K562 (cell line): ENCODE data around the gene KRTCAP2. TPM values are rescaled to one million over a fixed set of nuclear protein-coding genes. Genes with fewer than 3 reads are reported as not detected.

ENCODE experiments used
- ATAC-seq: fragments of 200-7000 bp; cut with Tn5 transposase; 3 replicates; pipeline ENCODE4 v1.9.1; 2020; ENCODE audit warnings: moderate library complexity
- BruUV-seq: library from RNA; stranded (reverse); fragments of 400-500 nt; replicated peaks from 2 replicates; lab custom pipeline; 2021; lab: Mats Ljungman, UMichigan
- CTCF ChIA-PET: fragments of 300-600 bp; formaldehyde crosslinking; extraction: SDS; loops from one replicate; lab custom pipeline; 2021; ENCODE audit warnings: low intra/inter-chr PET ratio; lab: Yijun Ruan, JAX
- POLR2A ChIA-PET: fragments of 300-600, 350-650 bp; sonication (Branson Sonifier 250); formaldehyde crosslinking; extraction: SDS; loops from one replicate; lab custom pipeline; 2021; ENCODE audit warnings: antibody characterized with exemption, inconsistent platforms; lab: Yijun Ruan, JAX
- DNase-seq, 4 experiments: peaks; one replicate each; pipeline versions ENCODE4 v3.0.0 to v3.0.0-alpha.2; 2011 to 2018; ENCODE audit warnings: low spot score in 3 of 4, mixed read lengths in 3 of 4; ENCODE audit errors: extremely low read depth in 1 of 4
- FAIRE-seq: peaks from 2 replicates; lab custom pipeline; 2011; peaks lifted over from hg19 to GRCh38; lab: Jason Lieb, UNC
- H2AFZ ChIP-seq: 2 replicates; pipeline ENCODE4 v1.6.0; 2011; ENCODE audit warnings: low read depth, low read length, control low read depth, inconsistent platforms
- H3K27ac ChIP-seq: fragments of 200-600 bp; 3 replicates; pipeline ENCODE4 v1.8.0; 2011; ENCODE audit warnings: low read depth, mild to moderate bottlenecking, control low read depth, inconsistent platforms, low read length, moderate library complexity, mixed read lengths; ENCODE audit errors: extremely low read depth
- H3K27me3 ChIP-seq, 2 experiments: fragments of 300-600 bp in 1 of 2; 2 replicates in 1 of 2; 3 replicates in 1 of 2; pipeline versions ENCODE4 v1.6.0 to v1.8.0; 2011; ENCODE audit warnings: inconsistent platforms in 2 of 2, low read length in 2 of 2, mild to moderate bottlenecking in 1 of 2, mixed read lengths in 1 of 2, moderate library complexity in 1 of 2; ENCODE audit not compliant: control insufficient read depth in 2 of 2, insufficient read depth in 2 of 2
- H3K36me3 ChIP-seq: fragments of 300-600 bp; 3 replicates; pipeline ENCODE4 v1.8.0; 2011; ENCODE audit warnings: mild to moderate bottlenecking, low read length, inconsistent platforms; ENCODE audit not compliant: control insufficient read depth, insufficient read depth
- H3K4me1 ChIP-seq, 2 experiments: fragments of 200-600 bp in 1 of 2; replicated peaks in 1 of 2; 2 replicates in 1 of 2; 3 replicates in 1 of 2; pipeline versions ENCODE4 v1.5.1 to v1.8.0; 2011; ENCODE audit warnings: inconsistent platforms in 2 of 2, low read length in 2 of 2, mild to moderate bottlenecking in 1 of 2, mixed read lengths in 1 of 2, moderate library complexity in 1 of 2; ENCODE audit not compliant: control insufficient read depth in 2 of 2, insufficient read depth in 2 of 2
- H3K4me2 ChIP-seq: 2 replicates; pipeline ENCODE4 v1.6.1; 2011; ENCODE audit warnings: low read length, control low read depth, inconsistent platforms, mixed read lengths; ENCODE audit not compliant: insufficient read depth
- H3K4me3 ChIP-seq: fragments of 200-600 bp; sonication (generic), shearing (Covaris generic); 2 replicates; pipeline ENCODE4 v1.5.1; 2016; ENCODE audit warnings: control low read depth, inconsistent platforms
- H3K79me2 ChIP-seq: fragments of 200-600 bp; 3 replicates; pipeline ENCODE4 v1.8.0; 2011; ENCODE audit warnings: low read length, inconsistent platforms; ENCODE audit not compliant: control insufficient read depth, insufficient read depth
- H3K9ac ChIP-seq, 2 experiments: 2 replicates each; pipeline versions ENCODE4 v1.6.0 to v1.6.1; 2011; ENCODE audit warnings: low read depth in 2 of 2, low read length in 2 of 2, control low read depth in 1 of 2, inconsistent platforms in 1 of 2, mild to moderate bottlenecking in 1 of 2, mixed read lengths in 1 of 2; ENCODE audit not compliant: insufficient read depth in 1 of 2
- H3K9me1 ChIP-seq: one replicate; pipeline ENCODE4 v1.6.0; 2011; ENCODE audit warnings: inconsistent platforms, mild to moderate bottlenecking, low read length, moderate library complexity; ENCODE audit not compliant: control insufficient read depth, insufficient read depth
- H3K9me3 ChIP-seq: replicated peaks from 2 replicates; pipeline ENCODE4 v1.5.1; 2011; ENCODE audit warnings: low read depth, low read length, inconsistent platforms; ENCODE audit not compliant: control insufficient read depth, insufficient read depth
- H4K20me1 ChIP-seq: replicated peaks from 2 replicates; pipeline ENCODE4 v1.6.1; 2011; ENCODE audit warnings: low read length, inconsistent platforms, mixed read lengths; ENCODE audit not compliant: control insufficient read depth, insufficient read depth
- BDP1 ChIP-seq: IDR thresholded peaks from 3 replicates; pipeline ENCODE4 v1.6.1; 2011; ENCODE audit not compliant: insufficient read length, insufficient read depth
- BRCA1 ChIP-seq, 2 experiments: fragments of 450-650 bp in 1 of 2; sonication (generic) in 1 of 2; formaldehyde crosslinking in 1 of 2; IDR thresholded peaks; 2 replicates each; pipeline versions ENCODE4 v1.5.0 to v1.6.1; 2017 to 2020; ENCODE audit warnings: mild to moderate bottlenecking in 1 of 2, missing genetic modification reagents in 1 of 2
- MCM2 ChIP-seq: fragments of 450-650 bp; IDR thresholded peaks from 2 replicates; pipeline ENCODE4 v1.6.1; 2017; ENCODE audit warnings: low read depth, mild to moderate bottlenecking
- MECOM ChIP-seq: fragments of 250-450 bp; sonication (Bioruptor Pico); IDR thresholded peaks from 2 replicates; pipeline ENCODE4 v1.8.0; 2022; ENCODE audit warnings: inconsistent platforms
- NCOA2 ChIP-seq, 2 experiments: fragments of 450-650 bp; IDR thresholded peaks; 2 replicates each; pipeline ENCODE4 v1.6.1; 2018; ENCODE audit warnings: mild to moderate bottlenecking in 2 of 2, moderate library complexity in 1 of 2; ENCODE audit not compliant: partially characterized antibody in 2 of 2
- ZNF24 ChIP-seq: fragments of 450-650 bp; IDR thresholded peaks from 2 replicates; pipeline ENCODE4 v1.6.1; 2016
- ZNF431 ChIP-seq: sonication (generic); formaldehyde crosslinking; IDR thresholded peaks from 2 replicates; pipeline ENCODE4 v1.8.0; 2022; ENCODE audit warnings: mild to moderate bottlenecking, missing genetic modification reagents
- ZNF76 ChIP-seq: fragments of 250-450 bp; sonication (Bioruptor Pico); IDR thresholded peaks from 2 replicates; pipeline ENCODE4 v1.4.0; 2020; ENCODE audit warnings: mild to moderate bottlenecking, moderate library complexity, borderline replicate concordance
- WGBS: fragments of 100-300 bp; shearing (Covaris generic); methylation state at CpG from one replicate; pipeline ENCODE4 v1.1.6; 2016; ENCODE audit warnings: low coverage, mixed read lengths; ENCODE audit not compliant: insufficient coverage; ENCODE audit errors: missing lambda C conversion rate; 5-methylcytosine and 5-hydroxymethylcytosine counted together
- in situ Hi-C: fragments of 300-500 bp; cut with MboI; formaldehyde crosslinking; loops from 4 replicates; pipeline ENCODE4 v1.15.0; 2018; ENCODE audit warnings: inconsistent platforms, mixed read lengths
- intact Hi-C: fragments of 100-400 bp; cut with micrococcal nuclease; formaldehyde crosslinking; loops from 2 replicates; pipeline ENCODE4 v1.14.2; 2022
- polyA plus RNA-seq, 8 experiments: library from polyadenylated mRNA; depleted of rRNA in 4 of 8; stranded (reverse) in 5 of 8; unstranded in 3 of 8; fragments of >200 nt; fragmentation: Nextera tagmentation in 2 of 8; fragmentation: Illumina TruSeq in 1 of 8; extraction: Ambion mirVana in 2 of 8; extraction: Trizol in 1 of 8; gene quantifications; 2 replicates each; pipeline versions ENCODE4 v1.2.1 to v1.2.3, GENCODE V29; 2011 to 2014; ENCODE audit warnings: inconsistent platforms in 1 of 8, missing spikeins in 1 of 8
- total RNA-seq, 7 experiments: library from RNA; depleted of rRNA in 6 of 7; stranded (reverse); fragments of >200 nt in 6 of 7; fragmentation: Illumina TruSeq in 2 of 7; extraction: Trizol in 2 of 7; gene quantifications; 2 replicates each; pipeline versions ENCODE4 v1.2.1 to v1.2.3, GENCODE V29; 2011 to 2021; ENCODE audit warnings: low replicate concordance in 1 of 7
- TF ChIP-seq, protein P1 (sequence below): sonication (generic); formaldehyde crosslinking; IDR thresholded peaks from 2 replicates; pipeline ENCODE4 v1.8.1; 2023; ENCODE audit warnings: mild to moderate bottlenecking, missing genetic modification reagents
- TF ChIP-seq, protein P2 (sequence below): fragments of 450-650 bp; formaldehyde crosslinking; IDR thresholded peaks from 2 replicates; pipeline ENCODE4 v1.4.0; 2020; ENCODE audit warnings: mild to moderate bottlenecking
- TF ChIP-seq, protein P3 (sequence below): sonication (generic); formaldehyde crosslinking; IDR thresholded peaks from 2 replicates; pipeline ENCODE4 v1.8.0; 2022; ENCODE audit warnings: mild to moderate bottlenecking, missing genetic modification reagents, borderline replicate concordance
- TF ChIP-seq, protein P4 (sequence below): fragments of 200-400 bp; formaldehyde crosslinking; IDR thresholded peaks from 2 replicates; pipeline ENCODE4 v1.6.1; 2017; ENCODE audit warnings: mild to moderate bottlenecking, low read depth, low read length, moderate library complexity

KRTCAP2 gene
- total and polyA plus RNA-seq, 9 of the 15 experiments (the other 6 are each of a cell fraction or from before 2014, with no cell fraction given), result 126 to 436 (median 244) TPM

DNA sequence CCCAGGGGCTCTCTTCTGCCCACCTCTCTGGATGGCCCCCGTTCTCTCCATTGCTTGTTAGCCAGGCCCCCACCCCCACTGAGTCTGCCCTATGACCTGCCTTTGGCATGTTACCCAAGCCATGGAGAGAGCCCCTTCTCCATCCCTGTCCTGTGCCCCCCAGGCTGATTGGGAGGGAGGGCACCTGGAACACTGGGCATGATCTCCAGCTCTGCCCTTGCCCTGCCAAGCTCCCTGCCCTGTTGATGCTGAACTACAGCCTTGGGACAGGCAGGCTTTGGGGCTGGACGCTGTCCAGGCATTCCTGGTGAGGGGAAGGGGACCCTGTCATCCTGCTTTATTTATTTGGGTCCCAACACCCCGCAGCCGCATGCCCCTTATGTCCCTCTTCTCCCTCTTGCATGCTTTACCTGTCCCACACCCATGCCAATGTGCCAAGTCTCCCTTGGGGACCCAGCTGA is 11.3 kb upstream of the KRTCAP2 start:
- no peaks in the 10 kb centered on the region for H4K20me1 ChIP-seq
- H3K4me2 ChIP-seq, result no peak overlapping the region
- no peaks in the 10 kb centered on the region for H3K9me3 ChIP-seq
- no peak for ATAC-seq
- no peaks in the 10 kb centered on the region for H3K27me3 ChIP-seq
- 80% methylated on average over 4 of the region's 4 CpGs for WGBS
- CTCF ChIA-PET, result interaction anchor here (0.6 kb wide), 1 partner anchor 1175 kb away, joined by 3 read pairs; no protein-coding TSS in a partner anchor
- in situ Hi-C loops, result no loop called here
- no peak for TF ChIP-seq ZNF24
- TF ChIP-seq, protein P1, sequence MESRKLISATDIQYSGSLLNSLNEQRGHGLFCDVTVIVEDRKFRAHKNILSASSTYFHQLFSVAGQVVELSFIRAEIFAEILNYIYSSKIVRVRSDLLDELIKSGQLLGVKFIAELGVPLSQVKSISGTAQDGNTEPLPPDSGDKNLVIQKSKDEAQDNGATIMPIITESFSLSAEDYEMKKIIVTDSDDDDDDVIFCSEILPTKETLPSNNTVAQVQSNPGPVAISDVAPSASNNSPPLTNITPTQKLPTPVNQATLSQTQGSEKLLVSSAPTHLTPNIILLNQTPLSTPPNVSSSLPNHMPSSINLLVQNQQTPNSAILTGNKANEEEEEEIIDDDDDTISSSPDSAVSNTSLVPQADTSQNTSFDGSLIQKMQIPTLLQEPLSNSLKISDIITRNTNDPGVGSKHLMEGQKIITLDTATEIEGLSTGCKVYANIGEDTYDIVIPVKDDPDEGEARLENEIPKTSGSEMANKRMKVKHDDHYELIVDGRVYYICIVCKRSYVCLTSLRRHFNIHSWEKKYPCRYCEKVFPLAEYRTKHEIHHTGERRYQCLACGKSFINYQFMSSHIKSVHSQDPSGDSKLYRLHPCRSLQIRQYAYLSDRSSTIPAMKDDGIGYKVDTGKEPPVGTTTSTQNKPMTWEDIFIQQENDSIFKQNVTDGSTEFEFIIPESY (CRISPR knock-in tag), result no peak
- TF ChIP-seq, protein P2, sequence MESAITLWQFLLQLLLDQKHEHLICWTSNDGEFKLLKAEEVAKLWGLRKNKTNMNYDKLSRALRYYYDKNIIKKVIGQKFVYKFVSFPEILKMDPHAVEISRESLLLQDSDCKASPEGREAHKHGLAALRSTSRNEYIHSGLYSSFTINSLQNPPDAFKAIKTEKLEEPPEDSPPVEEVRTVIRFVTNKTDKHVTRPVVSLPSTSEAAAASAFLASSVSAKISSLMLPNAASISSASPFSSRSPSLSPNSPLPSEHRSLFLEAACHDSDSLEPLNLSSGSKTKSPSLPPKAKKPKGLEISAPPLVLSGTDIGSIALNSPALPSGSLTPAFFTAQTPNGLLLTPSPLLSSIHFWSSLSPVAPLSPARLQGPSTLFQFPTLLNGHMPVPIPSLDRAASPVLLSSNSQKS, result no peak
- TF ChIP-seq BDP1, result no peak
- no peak for TF ChIP-seq MECOM
- TF ChIP-seq, protein P3, sequence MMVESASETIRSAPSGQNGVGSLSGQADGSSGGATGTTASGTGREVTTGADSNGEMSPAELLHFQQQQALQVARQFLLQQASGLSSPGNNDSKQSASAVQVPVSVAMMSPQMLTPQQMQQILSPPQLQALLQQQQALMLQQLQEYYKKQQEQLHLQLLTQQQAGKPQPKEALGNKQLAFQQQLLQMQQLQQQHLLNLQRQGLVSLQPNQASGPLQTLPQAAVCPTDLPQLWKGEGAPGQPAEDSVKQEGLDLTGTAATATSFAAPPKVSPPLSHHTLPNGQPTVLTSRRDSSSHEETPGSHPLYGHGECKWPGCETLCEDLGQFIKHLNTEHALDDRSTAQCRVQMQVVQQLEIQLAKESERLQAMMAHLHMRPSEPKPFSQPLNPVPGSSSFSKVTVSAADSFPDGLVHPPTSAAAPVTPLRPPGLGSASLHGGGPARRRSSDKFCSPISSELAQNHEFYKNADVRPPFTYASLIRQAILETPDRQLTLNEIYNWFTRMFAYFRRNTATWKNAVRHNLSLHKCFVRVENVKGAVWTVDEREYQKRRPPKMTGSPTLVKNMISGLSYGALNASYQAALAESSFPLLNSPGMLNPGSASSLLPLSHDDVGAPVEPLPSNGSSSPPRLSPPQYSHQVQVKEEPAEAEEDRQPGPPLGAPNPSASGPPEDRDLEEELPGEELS (CRISPR knock-in tag), result no peak
- no peak for TF ChIP-seq BRCA1 (IDR thresholded peaks at IDR 0.05)
- no peak for TF ChIP-seq BRCA1 (CRISPR knock-in tag; IDR thresholded peaks at IDR 0.05)
- no peak for TF ChIP-seq ZNF76 (CRISPR knock-in tag)
- TF ChIP-seq, protein P4, sequence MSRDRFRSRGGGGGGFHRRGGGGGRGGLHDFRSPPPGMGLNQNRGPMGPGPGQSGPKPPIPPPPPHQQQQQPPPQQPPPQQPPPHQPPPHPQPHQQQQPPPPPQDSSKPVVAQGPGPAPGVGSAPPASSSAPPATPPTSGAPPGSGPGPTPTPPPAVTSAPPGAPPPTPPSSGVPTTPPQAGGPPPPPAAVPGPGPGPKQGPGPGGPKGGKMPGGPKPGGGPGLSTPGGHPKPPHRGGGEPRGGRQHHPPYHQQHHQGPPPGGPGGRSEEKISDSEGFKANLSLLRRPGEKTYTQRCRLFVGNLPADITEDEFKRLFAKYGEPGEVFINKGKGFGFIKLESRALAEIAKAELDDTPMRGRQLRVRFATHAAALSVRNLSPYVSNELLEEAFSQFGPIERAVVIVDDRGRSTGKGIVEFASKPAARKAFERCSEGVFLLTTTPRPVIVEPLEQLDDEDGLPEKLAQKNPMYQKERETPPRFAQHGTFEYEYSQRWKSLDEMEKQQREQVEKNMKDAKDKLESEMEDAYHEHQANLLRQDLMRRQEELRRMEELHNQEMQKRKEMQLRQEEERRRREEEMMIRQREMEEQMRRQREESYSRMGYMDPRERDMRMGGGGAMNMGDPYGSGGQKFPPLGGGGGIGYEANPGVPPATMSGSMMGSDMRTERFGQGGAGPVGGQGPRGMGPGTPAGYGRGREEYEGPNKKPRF, result no peak
- TF ChIP-seq ZNF431, result no peak
- TF ChIP-seq MCM2, result no peak
- no peak for TF ChIP-seq NCOA2 (IDR thresholded peaks at IDR 0.05; ENCODE audit: partially characterized antibody in 2 of 2)
- TF ChIP-seq, all 486 proteins: peak for 0
- no peak overlapping the region for H2AFZ ChIP-seq
- no peaks in the 10 kb centered on the region for H3K9me1 ChIP-seq
- H3K27ac ChIP-seq, result no peak overlapping the region
- H3K79me2 ChIP-seq, result no peaks in the 10 kb centered on the region
- no peaks in the 10 kb centered on the region for H3K36me3 ChIP-seq
- FAIRE-seq, result no peak
- H3K4me1 ChIP-seq, result peaks cover 0 to 38% of the 10 kb centered on the region in 2 experiments; a peak in 3 of 5 replicates
- H3K4me3 ChIP-seq, result no peak overlapping the region
- no peak for DNase-seq
- no TSS peak for BruUV-seq
- intact Hi-C loops, result no loop called here
- H3K9ac ChIP-seq, result peak overlapping the region in 1 of 2 experiments; percentile 33; a peak in 2 of 4 replicates
- POLR2A ChIA-PET, result interaction anchor here (0.7 to 1.5 kb wide), 3 partner anchors 9 to 303 kb away, joined by 3 to 6 read pairs (median 4); no protein-coding TSS in a partner anchor
